DMS153 (cell line): ENCODE measurements around the gene SPATA2.

Experiments
- DNase-seq: peaks from one replicate; lab custom pipeline; 2025; lab: John Stamatoyannopoulos, UW

SPATA2 gene

GRCh38 chr20:49929142-49929494 lies 13.8 kb upstream of the SPATA2 start:
- no peak for DNase-seq

GRCh38 chr20:49928411-49929141 lies 13.2 kb upstream of the SPATA2 start:
- peak; percentile 40 for DNase-seq

GRCh38 chr20:49925901-49926454 lies 10.6 kb upstream of the SPATA2 start:
- no peak for DNase-seq

GRCh38 chr20:49924247-49924646 lies 8.9 kb upstream of the SPATA2 start:
- no peak for DNase-seq

- no peak for DNase-seq
Measured at GRCh38 chr20:49919461-49919860, 4.1 kb upstream of the SPATA2 start.

GRCh38 chr20:49919009-49919408 lies 3.7 kb upstream of the SPATA2 start:
- no peak for DNase-seq

- DNase-seq, result no peak
Measured at GRCh38 chr20:49918446-49918845, 3.1 kb upstream of the SPATA2 start.

- peak; percentile 55 for DNase-seq
Measured at GRCh38 chr20:49916146-49917002, 1.0 kb upstream of the SPATA2 start.

- no peak for DNase-seq
Measured at GRCh38 chr20:49915118-49915379, 280 bp downstream of the SPATA2 start.

- DNase-seq, result no peak
Measured at GRCh38 chr20:49914310-49915117, 815 bp downstream of the SPATA2 start.

GRCh38 chr20:49913399-49914047 lies 1.8 kb downstream of the SPATA2 start:
- no peak for DNase-seq

GRCh38 chr20:49910340-49910706 lies 5.0 kb downstream of the SPATA2 start:
- DNase-seq, result no peak

GRCh38 chr20:49909499-49910339 lies 5.6 kb downstream of the SPATA2 start:
- DNase-seq, result no peak

GRCh38 chr20:49908258-49908565 lies 7.1 kb downstream of the SPATA2 start:
- DNase-seq, result no peak

- DNase-seq, result no peak
Measured at GRCh38 chr20:49907405-49908257, 7.7 kb downstream of the SPATA2 start.

- DNase-seq, result no peak
Measured at GRCh38 chr20:49906615-49907154, 8.6 kb downstream of the SPATA2 start.

GRCh38 chr20:49906101-49906604 lies 9.2 kb downstream of the SPATA2 start:
- DNase-seq, result no peak

GRCh38 chr20:49905415-49906091 lies 9.8 kb downstream of the SPATA2 start:
- no peak for DNase-seq
